H1 (cell line): ENCODE data around the gene PIK3R5. TPM values are rescaled to one million over a fixed set of nuclear protein-coding genes. Genes with fewer than 3 reads are reported as not detected.

Experiments used
- CTCF ChIA-PET: fragments of 300-600 bp; sonication (Branson Sonifier 250); formaldehyde crosslinking; loops from one replicate; lab custom pipeline; 2021; ENCODE audit not compliant: partially characterized antibody; lab: Charles Lee
- POLR2A ChIA-PET: fragments of 300-600 bp; sonication (Branson Sonifier 250); formaldehyde crosslinking; loops from one replicate; lab custom pipeline; 2021; ENCODE audit warnings: inconsistent platforms; ENCODE audit not compliant: partially characterized antibody; lab: Charles Lee
- DNase-seq, 2 experiments: peaks; one replicate each; pipeline versions ENCODE4 v3.0.0 to v3.0.0-alpha.2; 2010 to 2022; ENCODE audit warnings: low spot score in 2 of 2, low read depth in 1 of 2, mixed read lengths in 1 of 2
- FAIRE-seq: peaks from 2 replicates; lab custom pipeline; 2011; peaks lifted over from hg19 to GRCh38; lab: Jason Lieb, UNC
- H2AFZ ChIP-seq: 2 replicates; pipeline ENCODE4 v1.8.1; 2012; ENCODE audit warnings: low read length, inconsistent platforms
- H2AK5ac ChIP-seq: 2 replicates; pipeline ENCODE4 v1.6.1; 2013; ENCODE audit warnings: low read depth, low read length
- H2BK120ac ChIP-seq: replicated peaks from 2 replicates; pipeline ENCODE3; 2013; ENCODE audit warnings: low read depth, low read length, inconsistent platforms
- H2BK12ac ChIP-seq: 2 replicates; pipeline ENCODE4 v1.6.1; 2013; ENCODE audit warnings: low read depth, low read length
- H2BK15ac ChIP-seq: 2 replicates; pipeline ENCODE4 v1.6.1; 2013; ENCODE audit warnings: low read length
- H2BK20ac ChIP-seq: 2 replicates; pipeline ENCODE4 v1.6.1; 2013; ENCODE audit warnings: low read length
- H2BK5ac ChIP-seq: 2 replicates; pipeline ENCODE4 v1.6.1; 2013; ENCODE audit warnings: low read depth, low read length
- H3K14ac ChIP-seq: 2 replicates; pipeline ENCODE4 v1.6.1; 2013; ENCODE audit warnings: inconsistent platforms; ENCODE audit not compliant: insufficient read length
- H3K18ac ChIP-seq: 2 replicates; pipeline ENCODE4 v1.6.1; 2013; ENCODE audit warnings: low read length; ENCODE audit errors: extremely low read depth
- H3K23ac ChIP-seq: 2 replicates; pipeline ENCODE4 v1.6.1; 2013; ENCODE audit warnings: inconsistent platforms; ENCODE audit not compliant: insufficient read length
- H3K23me2 ChIP-seq: 2 replicates; pipeline ENCODE4 v1.6.1; 2013; ENCODE audit warnings: low read depth, low read length
- H3K27ac ChIP-seq: 2 replicates; pipeline ENCODE4 v1.6.1; 2011; ENCODE audit warnings: low read depth, low read length, inconsistent platforms
- H3K27me3 ChIP-seq, 4 experiments: replicated peaks in 1 of 4; 1 replicate in 1 of 4; 2 replicates in 3 of 4; pipeline versions ENCODE4 v1.6.1 to v1.8.1; 2011 to 2013; ENCODE audit warnings: low read length in 3 of 4, mild to moderate bottlenecking in 3 of 4, inconsistent platforms in 2 of 4, mixed read lengths in 2 of 4, moderate library complexity in 1 of 4; ENCODE audit not compliant: control insufficient read depth in 3 of 4, insufficient read depth in 3 of 4; ENCODE audit errors: extremely low read depth in 1 of 4
- H3K36me3 ChIP-seq, 4 experiments: 2 replicates each; pipeline versions ENCODE4 v1.6.1 to v1.8.1; 2011 to 2013; ENCODE audit warnings: mild to moderate bottlenecking in 4 of 4, low read length in 3 of 4, moderate library complexity in 2 of 4, control low read depth in 1 of 4, inconsistent platforms in 1 of 4; ENCODE audit not compliant: insufficient read depth in 4 of 4, control insufficient read depth in 2 of 4
- H3K4ac ChIP-seq: replicated peaks from 2 replicates; pipeline ENCODE3; 2013; ENCODE audit warnings: low read length, low read depth, mixed read lengths, inconsistent platforms; ENCODE audit not compliant: insufficient read length
- H3K4me1 ChIP-seq, 4 experiments: replicated peaks in 1 of 4; 1 replicate in 1 of 4; 2 replicates in 3 of 4; pipeline versions ENCODE4 v1.6.1 to v1.8.1; 2011 to 2013; ENCODE audit warnings: low read length in 3 of 4, inconsistent platforms in 2 of 4, mixed read lengths in 1 of 4; ENCODE audit not compliant: insufficient read depth in 4 of 4, control insufficient read depth in 3 of 4
- H3K4me2 ChIP-seq, 2 experiments: 2 replicates each; pipeline versions ENCODE4 v1.6.1 to v1.8.1; 2011 to 2013; ENCODE audit warnings: low read depth in 2 of 2, low read length in 2 of 2, control low read depth in 1 of 2, inconsistent platforms in 1 of 2, mild to moderate bottlenecking in 1 of 2; ENCODE audit not compliant: insufficient read depth in 1 of 2
- H3K4me3 ChIP-seq, 4 experiments: fragments of 200-600, 300-600 bp in 1 of 4; sonication (generic), shearing (Covaris generic), sonication (Bioruptor Twin) in 1 of 4; 2 replicates each; pipeline versions ENCODE4 v1.5.1 to v1.8.1; 2011 to 2016; ENCODE audit warnings: low read length in 4 of 4, low read depth in 3 of 4, control low read depth in 2 of 4, inconsistent platforms in 2 of 4, mild to moderate bottlenecking in 2 of 4, mixed read lengths in 1 of 4, moderate library complexity in 1 of 4; ENCODE audit not compliant: insufficient read depth in 2 of 4; ENCODE audit errors: extremely low read depth in 1 of 4
- H3K56ac ChIP-seq: replicated peaks from 2 replicates; pipeline ENCODE3; 2013; ENCODE audit warnings: low read depth, mild to moderate bottlenecking, mixed read lengths, low read length, inconsistent platforms; ENCODE audit not compliant: insufficient read length
- H3K79me1 ChIP-seq: 2 replicates; pipeline ENCODE4 v1.6.1; 2013; ENCODE audit warnings: low read depth, low read length, control low read depth
- H3K79me2 ChIP-seq, 2 experiments: 2 replicates each; pipeline versions ENCODE4 v1.6.1 to v1.8.1; 2012 to 2013; ENCODE audit warnings: low read length in 2 of 2, mild to moderate bottlenecking in 2 of 2, inconsistent platforms in 1 of 2; ENCODE audit not compliant: insufficient read depth in 2 of 2, control insufficient read depth in 1 of 2
- H3K9ac ChIP-seq, 4 experiments: replicated peaks in 1 of 4; 1 replicate in 1 of 4; 2 replicates in 3 of 4; pipeline versions ENCODE4 v1.6.1 to v1.8.1; 2011 to 2013; ENCODE audit warnings: low read depth in 3 of 4, low read length in 3 of 4, control low read depth in 2 of 4, mild to moderate bottlenecking in 2 of 4, moderate library complexity in 2 of 4, inconsistent platforms in 1 of 4; ENCODE audit errors: extremely low read depth in 1 of 4
- H3K9me3 ChIP-seq, 2 experiments: 2 replicates each; pipeline versions ENCODE4 v1.6.1 to v1.8.1; 2012 to 2013; ENCODE audit warnings: mild to moderate bottlenecking in 2 of 2, moderate library complexity in 2 of 2, control low read depth in 1 of 2, inconsistent platforms in 1 of 2, low read depth in 1 of 2, low read length in 1 of 2, mixed read lengths in 1 of 2; ENCODE audit not compliant: insufficient read depth in 2 of 2
- H4K20me1 ChIP-seq, 2 experiments: replicated peaks in 1 of 2; 2 replicates each; pipeline versions ENCODE3 to v1.8.1; 2011 to 2013; ENCODE audit warnings: inconsistent platforms in 2 of 2, low read length in 2 of 2, mild to moderate bottlenecking in 1 of 2; ENCODE audit not compliant: insufficient read depth in 2 of 2, control insufficient read depth in 1 of 2
- H4K5ac ChIP-seq: 2 replicates; pipeline ENCODE4 v1.6.1; 2013; ENCODE audit warnings: low read length, low read depth, mixed read lengths, inconsistent platforms; ENCODE audit not compliant: insufficient read length
- H4K8ac ChIP-seq: 2 replicates; pipeline ENCODE4 v1.8.0; 2013; ENCODE audit warnings: mild to moderate bottlenecking, moderate library complexity, low read length, inconsistent platforms; ENCODE audit not compliant: insufficient read depth; ENCODE audit errors: extremely low read depth
- H4K91ac ChIP-seq: replicated peaks from 2 replicates; pipeline ENCODE3; 2013; ENCODE audit warnings: low read length, mixed read lengths, inconsistent platforms; ENCODE audit not compliant: insufficient read length
- ATF3 ChIP-seq: IDR thresholded peaks from 2 replicates; pipeline ENCODE4 v1.6.1; 2011; ENCODE audit warnings: low read depth, mild to moderate bottlenecking, low read length; ENCODE audit not compliant: insufficient read depth
- BACH1 ChIP-seq: IDR thresholded peaks from 2 replicates; pipeline ENCODE4 v1.6.1; 2012; ENCODE audit warnings: low read length, improper control_type of control experiment
- CHD2 ChIP-seq: IDR thresholded peaks from 2 replicates; pipeline ENCODE4 v1.6.1; 2012; ENCODE audit warnings: low read length, improper control_type of control experiment
- POLR2AphosphoS5 ChIP-seq: IDR thresholded peaks from 2 replicates; pipeline ENCODE4 v1.6.1; 2011; ENCODE audit warnings: low read depth, low read length
- SIX5 ChIP-seq: IDR thresholded peaks from 2 replicates; pipeline ENCODE4 v1.6.1; 2011; ENCODE audit warnings: mild to moderate bottlenecking, low read depth, low read length
- SP1 ChIP-seq: IDR thresholded peaks from 2 replicates; pipeline ENCODE4 v1.6.1; 2011; ENCODE audit warnings: low read depth, low read length
- SP4 ChIP-seq: IDR thresholded peaks from 2 replicates; pipeline ENCODE4 v1.6.1; 2012; ENCODE audit warnings: low read length, inconsistent platforms
- TAF1 ChIP-seq: IDR thresholded peaks from 2 replicates; pipeline ENCODE4 v1.6.1; 2011; ENCODE audit warnings: mild to moderate bottlenecking, low read depth, low read length
- TEAD4 ChIP-seq: IDR thresholded peaks from 2 replicates; pipeline ENCODE4 v1.6.1; 2012; ENCODE audit warnings: low read depth, low read length, inconsistent platforms, mixed read lengths
- USF2 ChIP-seq: IDR thresholded peaks from 2 replicates; pipeline ENCODE4 v1.6.1; 2011; ENCODE audit warnings: low read length, improper control_type of control experiment
- YY1 ChIP-seq: IDR thresholded peaks from 2 replicates; pipeline ENCODE4 v1.6.1; 2011; ENCODE audit warnings: low read depth, mild to moderate bottlenecking, low read length
- polyA plus RNA-seq, 7 experiments: library from polyadenylated mRNA; depleted of rRNA in 3 of 7; stranded (reverse) in 5 of 7; unstranded in 2 of 7; fragments of >200 nt in 5 of 7; fragments of 200-250 nt in 2 of 7; gene quantifications; 1 replicate in 5 of 7; 2 replicates in 1 of 7; 4 replicates in 1 of 7; pipeline versions ENCODE4 v1.2.1 to v1.2.3, GENCODE V29; 2011 to 2013; ENCODE audit warnings: missing spikeins in 2 of 7, mixed read lengths in 2 of 7
- total RNA-seq: library from RNA; stranded (reverse); fragmentation: NEBNext Ultra II Directional; extraction: Animal tissue kit (Norgen Biotek cat#: 25700); gene quantifications from 2 replicates; pipeline ENCODE4 v1.2.1, GENCODE V29; 2021

Gene PIK3R5
- total and polyA plus RNA-seq, 2 of the 8 experiments (the other 6 are each of a cell fraction or from before 2014, with no cell fraction given), result 2.7 to 4.3 TPM

DNA sequence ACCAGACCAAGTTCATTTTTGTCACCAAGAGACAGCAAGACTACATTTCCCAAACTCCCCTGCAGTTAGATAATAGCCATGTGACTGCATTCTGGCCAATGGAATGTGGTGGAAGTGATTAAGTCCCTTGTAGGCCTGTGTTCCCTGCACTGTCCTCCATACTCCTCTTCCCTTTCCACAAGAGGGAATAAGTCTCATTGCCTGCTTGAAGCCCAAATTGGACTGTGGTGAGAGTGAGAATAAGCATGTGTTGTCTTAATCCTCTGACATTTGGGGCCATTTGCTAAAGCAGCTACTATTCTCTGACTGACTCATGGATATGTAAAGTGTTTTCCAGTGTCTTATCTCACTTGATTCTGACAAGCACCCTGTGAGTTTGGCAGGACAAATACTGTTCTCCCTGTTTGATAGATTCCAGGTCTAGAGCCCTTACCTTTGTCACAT lies 118.7 kb downstream of the PIK3R5 start:
- no peak overlapping the region for H3K23ac ChIP-seq
- H4K91ac ChIP-seq, result no peak overlapping the region
- H3K14ac ChIP-seq, result no peak overlapping the region
- H3K79me2 ChIP-seq, result no peaks in the 10 kb centered on the region
- TF ChIP-seq POLR2AphosphoS5, result no peak
- 0 out of 2 replicates have a peak, but pooled peaks have one; percentile 44 for TF ChIP-seq CHD2
- TF ChIP-seq ATF3, result peak; percentile 73; the same call in 1 of the 2 replicates
- peak; percentile 93 for TF ChIP-seq USF2
- 0 out of 2 replicates have a peak, but pooled peaks have one; percentile 14 for TF ChIP-seq TAF1
- TF ChIP-seq SP1, result peak; percentile 67; the same call in 1 of the 2 replicates
- no peak for TF ChIP-seq BACH1
- TF ChIP-seq SP4, result no peak
- TF ChIP-seq SIX5, result peak; percentile 84
- peak; percentile 48; the same call in 1 of the 2 replicates for TF ChIP-seq TEAD4
- TF ChIP-seq YY1, result peak; percentile 68; the same call in 1 of the 2 replicates
- TF ChIP-seq, all 59 proteins: peak for 8
- POLR2A ChIA-PET, result no interaction called here
- H3K4me2 ChIP-seq, result peak overlapping the region in 1 of 2 experiments; percentile 29; a peak in 1 of 4 replicates
- H4K5ac ChIP-seq, result no peak overlapping the region
- H3K23me2 ChIP-seq, result no peaks in the 10 kb centered on the region
- H3K36me3 ChIP-seq, result no peaks in the 10 kb centered on the region
- no peaks in the 10 kb centered on the region for H3K9me3 ChIP-seq
- H2BK20ac ChIP-seq, result no peak overlapping the region
- no peak overlapping the region for H2BK5ac ChIP-seq
- no peak overlapping the region for H3K56ac ChIP-seq
- H3K4me1 ChIP-seq, result peaks cover 0 to 3% (median 0%) of the 10 kb centered on the region in 4 experiments; a peak in 1 of 7 replicates
- FAIRE-seq, result peak; percentile 100
- no peak overlapping the region for H2BK12ac ChIP-seq
- no peak for DNase-seq
- no peak overlapping the region for H3K4me3 ChIP-seq
- H4K20me1 ChIP-seq, result no peaks in the 10 kb centered on the region
- no peak overlapping the region for H3K27ac ChIP-seq
- H3K4ac ChIP-seq, result no peak overlapping the region
- H3K9ac ChIP-seq, result no peak overlapping the region
- H3K79me1 ChIP-seq, result no peaks in the 10 kb centered on the region
- H3K18ac ChIP-seq, result no peak overlapping the region
- H3K27me3 ChIP-seq, result no peaks in the 10 kb centered on the region
- CTCF ChIA-PET, result no interaction called here
- no peak overlapping the region for H2AK5ac ChIP-seq
- no peak overlapping the region for H2BK120ac ChIP-seq
- no peak overlapping the region for H2BK15ac ChIP-seq
- H2AFZ ChIP-seq, result peak overlapping the region; percentile 99
- H4K8ac ChIP-seq, result no peak overlapping the region
